ENCODE results near the gene KRT33B. TPM values are rescaled to one million over a fixed set of nuclear protein-coding genes. Genes with fewer than 3 reads are reported as not detected.

The KRT33B gene
- total RNA-seq, 1 donor from 2014 or later: not detected

- H3K27ac Mint-ChIP-seq (ENCODE audit: unreplicated experiment): no peak overlapping the region
- H3K9me3 Mint-ChIP-seq (ENCODE audit: unreplicated experiment): peaks cover 15% of the 10 kb centered on the region
- no peak overlapping the region for H3K4me3 Mint-ChIP-seq (ENCODE audit: unreplicated experiment)
- peak; percentile 49 for DNase-seq (ENCODE audit: extremely low spot score, unreplicated experiment)
- TF ChIP-seq, protein P1, sequence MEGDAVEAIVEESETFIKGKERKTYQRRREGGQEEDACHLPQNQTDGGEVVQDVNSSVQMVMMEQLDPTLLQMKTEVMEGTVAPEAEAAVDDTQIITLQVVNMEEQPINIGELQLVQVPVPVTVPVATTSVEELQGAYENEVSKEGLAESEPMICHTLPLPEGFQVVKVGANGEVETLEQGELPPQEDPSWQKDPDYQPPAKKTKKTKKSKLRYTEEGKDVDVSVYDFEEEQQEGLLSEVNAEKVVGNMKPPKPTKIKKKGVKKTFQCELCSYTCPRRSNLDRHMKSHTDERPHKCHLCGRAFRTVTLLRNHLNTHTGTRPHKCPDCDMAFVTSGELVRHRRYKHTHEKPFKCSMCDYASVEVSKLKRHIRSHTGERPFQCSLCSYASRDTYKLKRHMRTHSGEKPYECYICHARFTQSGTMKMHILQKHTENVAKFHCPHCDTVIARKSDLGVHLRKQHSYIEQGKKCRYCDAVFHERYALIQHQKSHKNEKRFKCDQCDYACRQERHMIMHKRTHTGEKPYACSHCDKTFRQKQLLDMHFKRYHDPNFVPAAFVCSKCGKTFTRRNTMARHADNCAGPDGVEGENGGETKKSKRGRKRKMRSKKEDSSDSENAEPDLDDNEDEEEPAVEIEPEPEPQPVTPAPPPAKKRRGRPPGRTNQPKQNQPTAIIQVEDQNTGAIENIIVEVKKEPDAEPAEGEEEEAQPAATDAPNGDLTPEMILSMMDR (IDR thresholded peaks at IDR 0.05): no peak
- H3K27me3 Mint-ChIP-seq (ENCODE audit: unreplicated experiment): no peaks in the 10 kb centered on the region
- H3K36me3 Mint-ChIP-seq (ENCODE audit: unreplicated experiment): no peaks in the 10 kb centered on the region
- peaks cover 6% of the 10 kb centered on the region for H3K4me1 Mint-ChIP-seq (ENCODE audit: unreplicated experiment)
Measured at GRCh38 chr17:41324180-41325075, 45.2 kb downstream of the KRT33B start.

GRCh38 chr17:41322903-41323895 is 46.4 kb downstream of the KRT33B start:
- H3K9me3 Mint-ChIP-seq (ENCODE audit: unreplicated experiment): peaks cover 20% of the 10 kb centered on the region
- H3K4me3 Mint-ChIP-seq (ENCODE audit: unreplicated experiment): no peak overlapping the region
- H3K36me3 Mint-ChIP-seq (ENCODE audit: unreplicated experiment): no peaks in the 10 kb centered on the region
- peak; percentile 63 for DNase-seq (ENCODE audit: extremely low spot score, unreplicated experiment)
- no peak overlapping the region for H3K27ac Mint-ChIP-seq (ENCODE audit: unreplicated experiment)
- peaks cover 6% of the 10 kb centered on the region for H3K4me1 Mint-ChIP-seq (ENCODE audit: unreplicated experiment)
- no peaks in the 10 kb centered on the region for H3K27me3 Mint-ChIP-seq (ENCODE audit: unreplicated experiment)
- TF ChIP-seq, protein P1 (IDR thresholded peaks at IDR 0.05): no peak

DNA sequence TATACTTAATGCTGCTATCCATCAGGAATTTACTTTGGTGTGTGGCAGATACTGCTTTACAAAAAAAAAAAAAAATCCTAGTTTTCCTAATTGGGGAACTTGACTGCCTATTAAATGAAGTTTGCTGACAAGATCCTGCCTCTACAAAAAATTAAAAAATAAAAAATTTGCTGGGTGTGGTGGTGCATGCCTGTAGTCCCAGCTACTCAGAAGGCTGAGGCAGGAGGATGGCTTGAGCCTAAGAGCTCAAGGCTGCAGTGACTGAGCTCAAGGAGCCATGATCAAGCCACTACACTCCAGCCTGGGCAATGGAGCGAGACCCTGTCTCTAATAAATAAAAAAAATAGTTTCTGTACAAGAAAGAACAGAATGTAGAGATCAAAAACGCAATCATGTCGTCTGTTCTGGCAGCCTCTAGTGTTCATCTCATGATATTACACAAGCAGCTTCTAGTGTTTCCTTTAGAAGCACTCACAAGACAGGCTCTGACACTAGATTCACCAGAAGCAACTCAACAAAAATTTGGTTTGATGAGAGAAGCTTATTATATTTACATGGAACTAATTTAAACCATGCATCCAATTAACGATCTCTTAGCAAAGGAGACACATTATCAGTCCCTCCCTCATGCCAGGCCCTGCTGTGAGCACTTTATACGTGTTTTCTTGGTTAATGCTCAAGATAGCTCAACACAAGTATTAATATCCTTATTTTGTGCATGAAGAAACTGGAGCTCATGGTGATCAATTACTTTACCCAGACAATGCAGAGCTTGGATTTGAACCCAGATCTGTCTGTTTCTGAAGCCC is 47.3 kb downstream of the KRT33B start:
- Mint-ChIP-seq H3K27me3 (ENCODE audit: unreplicated experiment) (no peaks in the 10 kb centered on the region), H3K27ac (ENCODE audit: unreplicated experiment) (no peak overlapping the region), H3K4me3 (ENCODE audit: unreplicated experiment) (no peak overlapping the region), H3K4me1 (ENCODE audit: unreplicated experiment) (peaks cover 4% of the 10 kb centered on the region), H3K9me3 (ENCODE audit: unreplicated experiment) (peaks cover 20% of the 10 kb centered on the region), H3K36me3 (ENCODE audit: unreplicated experiment) (no peaks in the 10 kb centered on the region)
- TF ChIP-seq, protein P1 (IDR thresholded peaks at IDR 0.05): peak; percentile 80
- no peak for DNase-seq (ENCODE audit: extremely low spot score, unreplicated experiment)

DNA sequence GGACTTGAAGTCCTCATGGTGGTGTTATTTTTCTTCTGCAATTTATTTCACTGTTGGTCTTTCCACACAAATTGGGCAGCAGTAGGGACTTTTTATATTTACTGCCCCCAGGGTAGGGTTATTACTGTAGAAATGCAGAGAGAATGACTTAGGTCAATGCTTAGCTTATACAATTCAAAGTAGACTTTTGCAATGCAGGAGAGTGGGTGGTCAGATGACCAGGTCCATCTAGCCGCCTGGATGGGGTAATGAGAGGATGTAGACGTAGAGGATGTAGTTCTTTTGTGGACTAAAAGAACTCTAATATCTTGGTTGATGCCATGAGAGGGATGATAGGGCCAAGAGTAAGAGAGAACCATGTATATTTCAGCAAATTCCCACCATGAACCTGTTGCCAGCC is 51.4 kb downstream of the KRT33B start:
- Mint-ChIP-seq H3K27ac (ENCODE audit: unreplicated experiment) (no peak overlapping the region), H3K36me3 (ENCODE audit: unreplicated experiment) (no peaks in the 10 kb centered on the region), H3K27me3 (ENCODE audit: unreplicated experiment) (no peaks in the 10 kb centered on the region), H3K9me3 (ENCODE audit: unreplicated experiment) (peaks cover 20% of the 10 kb centered on the region), H3K4me3 (ENCODE audit: unreplicated experiment) (no peak overlapping the region), H3K4me1 (ENCODE audit: unreplicated experiment) (peaks cover 3% of the 10 kb centered on the region)
- TF ChIP-seq, protein P1 (IDR thresholded peaks at IDR 0.05): no peak
- no peak for DNase-seq (ENCODE audit: extremely low spot score, unreplicated experiment)
